IMR-90 (cell line): Measurements from ENCODE around the gene PLXNA4.

ENCODE experiments used
- BHLHE40 ChIP-seq: fragments of 150-350 bp; IDR thresholded peaks from 2 replicates; pipeline ENCODE4 v1.6.1; 2016; ENCODE audit warnings: mild to moderate bottlenecking, low read depth, low read length
- CTCF ChIP-seq: conservative IDR thresholded peaks from 2 replicates; pipeline ENCODE4 v1.5.1; 2012; ENCODE audit warnings: mild to moderate bottlenecking, low read depth, low read length, improper control_type of control experiment
- ELK1 ChIP-seq: fragments of 150-350 bp; IDR thresholded peaks from 2 replicates; pipeline ENCODE4 v1.6.1; 2016; ENCODE audit warnings: low read depth, mild to moderate bottlenecking, low read length, moderate library complexity, borderline replicate concordance
- FOS ChIP-seq: fragments of 150-350 bp; IDR thresholded peaks from 2 replicates; pipeline ENCODE4 v1.6.1; 2016; ENCODE audit warnings: low read depth, low read length
- MAZ ChIP-seq: IDR thresholded peaks from 2 replicates; pipeline ENCODE4 v1.6.1; 2012; ENCODE audit warnings: low read depth, mild to moderate bottlenecking, low read length, improper control_type of control experiment, moderate library complexity, borderline replicate concordance
- MXI1 ChIP-seq: IDR thresholded peaks from 2 replicates; pipeline ENCODE4 v1.6.1; 2012; ENCODE audit warnings: low read depth, mild to moderate bottlenecking, low read length, moderate library complexity, borderline replicate concordance
- POLR2A ChIP-seq: IDR thresholded peaks from 2 replicates; pipeline ENCODE4 v1.6.1; 2012; ENCODE audit warnings: mild to moderate bottlenecking, low read depth, low read length
- RAD21 ChIP-seq: IDR thresholded peaks from 2 replicates; pipeline ENCODE4 v1.6.1; 2012; ENCODE audit warnings: low read length, improper control_type of control experiment
- RCOR1 ChIP-seq: IDR thresholded peaks from 2 replicates; pipeline ENCODE4 v1.6.1; 2012; ENCODE audit warnings: mild to moderate bottlenecking, low read length, improper control_type of control experiment; ENCODE audit not compliant: insufficient replicate concordance
- RFX5 ChIP-seq: IDR thresholded peaks from 2 replicates; pipeline ENCODE4 v1.8.0; 2012; ENCODE audit warnings: low read depth, mild to moderate bottlenecking, low read length, moderate library complexity
- SMC3 ChIP-seq: fragments of 150-350 bp; IDR thresholded peaks from 2 replicates; pipeline ENCODE4 v1.6.1; 2016; ENCODE audit warnings: low read depth, mild to moderate bottlenecking, antibody characterized with exemption, low read length, moderate library complexity
- USF2 ChIP-seq: fragments of 150-350 bp; IDR thresholded peaks from 2 replicates; pipeline ENCODE4 v1.6.1; 2017; ENCODE audit warnings: mild to moderate bottlenecking, antibody characterized with exemption, low read length, low read depth

- TF ChIP-seq RCOR1: no peak
- TF ChIP-seq RAD21: no peak
- TF ChIP-seq FOS: no peak
- TF ChIP-seq CTCF: no peak
- TF ChIP-seq POLR2A: no peak
- TF ChIP-seq MXI1: no peak
- no peak for TF ChIP-seq USF2
- TF ChIP-seq BHLHE40: no peak
- TF ChIP-seq MAZ: no peak
- no peak for TF ChIP-seq ELK1
- TF ChIP-seq RFX5: no peak
- TF ChIP-seq SMC3: no peak
These were observed 173.5 kb downstream of the PLXNA4 start for GRCh38 chr7:132402751-132403245.
